BE2C (cell line): ENCODE data around the gene AKAP6.

Experiments used
- DNase-seq: peaks from one replicate; pipeline ENCODE4 v3.0.0-alpha.2; 2020
- H3K27me3 ChIP-seq: fragments of 250-450 bp; sonication (Bioruptor Pico); 2 replicates; pipeline ENCODE4 v1.5.1; 2020; ENCODE audit warnings: mild to moderate bottlenecking
- H3K36me3 ChIP-seq: fragments of 250-450 bp; sonication (Bioruptor Pico); 2 replicates; pipeline ENCODE4 v1.5.1; 2020; ENCODE audit warnings: mild to moderate bottlenecking
- H3K4me1 ChIP-seq: fragments of 250-450 bp; sonication (Bioruptor Pico); 2 replicates; pipeline ENCODE4 v1.5.1; 2020
- H3K4me3 ChIP-seq: 2 replicates; pipeline ENCODE4 v1.5.1; 2011; ENCODE audit warnings: low read depth, low read length
- H3K9me3 ChIP-seq: fragments of 250-450 bp; sonication (Bioruptor Pico); 2 replicates; pipeline ENCODE4 v1.5.1; 2020
- TF ChIP-seq, protein P1 (sequence below): IDR thresholded peaks from 2 replicates; pipeline ENCODE4 v1.5.1; 2012; ENCODE audit warnings: mild to moderate bottlenecking, low read depth, low read length

Gene AKAP6

DNA sequence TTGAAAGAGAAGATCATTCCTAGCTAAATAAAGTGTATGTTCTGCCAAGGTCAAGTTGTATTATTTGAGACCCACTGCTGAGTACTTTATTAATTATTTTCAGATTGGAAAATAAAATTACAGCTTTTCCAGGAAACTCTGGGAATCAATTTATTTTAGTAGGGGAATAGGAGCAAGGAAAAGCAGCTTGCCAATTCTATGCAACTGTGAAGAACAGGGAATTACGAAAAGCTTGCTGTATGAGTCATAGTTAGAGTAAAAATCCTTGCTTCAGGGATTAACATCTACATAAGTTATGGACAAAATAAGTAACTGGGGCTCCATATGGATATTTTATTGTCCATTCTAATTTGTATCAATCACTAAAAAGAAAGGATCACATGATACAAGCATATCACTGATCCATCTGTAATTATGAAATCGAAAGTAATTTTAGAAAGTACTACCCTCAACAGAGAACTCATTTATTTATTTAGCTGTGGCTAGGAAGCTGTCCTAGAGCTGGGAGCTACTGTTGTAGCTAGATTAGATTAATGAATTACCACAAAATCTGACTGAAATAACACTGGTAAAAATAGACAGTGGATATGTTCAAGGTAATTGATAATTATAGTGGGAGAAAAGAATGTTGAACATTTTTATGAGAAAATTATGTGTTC, 306.1 kb downstream of the AKAP6 start:
- no peaks in the 10 kb centered on the region for H3K9me3 ChIP-seq
- no peak for DNase-seq
- TF ChIP-seq, protein P1, sequence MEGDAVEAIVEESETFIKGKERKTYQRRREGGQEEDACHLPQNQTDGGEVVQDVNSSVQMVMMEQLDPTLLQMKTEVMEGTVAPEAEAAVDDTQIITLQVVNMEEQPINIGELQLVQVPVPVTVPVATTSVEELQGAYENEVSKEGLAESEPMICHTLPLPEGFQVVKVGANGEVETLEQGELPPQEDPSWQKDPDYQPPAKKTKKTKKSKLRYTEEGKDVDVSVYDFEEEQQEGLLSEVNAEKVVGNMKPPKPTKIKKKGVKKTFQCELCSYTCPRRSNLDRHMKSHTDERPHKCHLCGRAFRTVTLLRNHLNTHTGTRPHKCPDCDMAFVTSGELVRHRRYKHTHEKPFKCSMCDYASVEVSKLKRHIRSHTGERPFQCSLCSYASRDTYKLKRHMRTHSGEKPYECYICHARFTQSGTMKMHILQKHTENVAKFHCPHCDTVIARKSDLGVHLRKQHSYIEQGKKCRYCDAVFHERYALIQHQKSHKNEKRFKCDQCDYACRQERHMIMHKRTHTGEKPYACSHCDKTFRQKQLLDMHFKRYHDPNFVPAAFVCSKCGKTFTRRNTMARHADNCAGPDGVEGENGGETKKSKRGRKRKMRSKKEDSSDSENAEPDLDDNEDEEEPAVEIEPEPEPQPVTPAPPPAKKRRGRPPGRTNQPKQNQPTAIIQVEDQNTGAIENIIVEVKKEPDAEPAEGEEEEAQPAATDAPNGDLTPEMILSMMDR = no peak
- H3K36me3 ChIP-seq = no peaks in the 10 kb centered on the region
- H3K4me1 ChIP-seq = no peaks in the 10 kb centered on the region
- H3K27me3 ChIP-seq = no peaks in the 10 kb centered on the region
- H3K4me3 ChIP-seq = no peak overlapping the region

GRCh38 chr14:32637582-32637981, 308.5 kb downstream of the AKAP6 start:
- no peaks in the 10 kb centered on the region for H3K36me3 ChIP-seq
- H3K4me3 ChIP-seq = no peak overlapping the region
- no peaks in the 10 kb centered on the region; the same call in 1 of the 2 replicates for H3K4me1 ChIP-seq
- no peaks in the 10 kb centered on the region for H3K27me3 ChIP-seq
- H3K9me3 ChIP-seq = no peaks in the 10 kb centered on the region
- TF ChIP-seq, protein P1 = no peak
- no peak for DNase-seq

DNA sequence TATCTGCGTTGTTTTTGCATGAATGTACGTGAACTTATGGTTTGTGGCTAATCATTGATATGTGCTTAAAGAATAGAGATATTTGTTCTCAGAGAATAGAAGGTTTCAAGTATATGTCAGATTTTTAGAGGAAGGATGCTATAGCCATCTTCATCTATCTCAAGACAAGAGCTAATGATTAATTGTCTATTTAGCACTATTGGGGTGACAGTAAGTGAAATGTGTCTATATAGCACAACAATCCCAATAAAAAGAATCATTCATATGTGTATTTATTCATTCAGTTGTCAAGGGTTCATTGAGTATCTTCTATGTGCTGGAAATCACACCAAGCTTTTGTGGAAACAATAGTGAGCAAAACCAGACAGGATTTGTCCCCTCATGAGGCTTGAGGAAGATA, 310.1 kb downstream of the AKAP6 start:
- Histone ChIP-seq H3K4me3 (no peak overlapping the region), H3K27me3 (no peaks in the 10 kb centered on the region), H3K36me3 (no peaks in the 10 kb centered on the region), H3K9me3 (no peaks in the 10 kb centered on the region), H3K4me1 (no peaks in the 10 kb centered on the region; the same call in 1 of the 2 replicates)
- TF ChIP-seq, protein P1 = no peak
- DNase-seq = no peak

DNA sequence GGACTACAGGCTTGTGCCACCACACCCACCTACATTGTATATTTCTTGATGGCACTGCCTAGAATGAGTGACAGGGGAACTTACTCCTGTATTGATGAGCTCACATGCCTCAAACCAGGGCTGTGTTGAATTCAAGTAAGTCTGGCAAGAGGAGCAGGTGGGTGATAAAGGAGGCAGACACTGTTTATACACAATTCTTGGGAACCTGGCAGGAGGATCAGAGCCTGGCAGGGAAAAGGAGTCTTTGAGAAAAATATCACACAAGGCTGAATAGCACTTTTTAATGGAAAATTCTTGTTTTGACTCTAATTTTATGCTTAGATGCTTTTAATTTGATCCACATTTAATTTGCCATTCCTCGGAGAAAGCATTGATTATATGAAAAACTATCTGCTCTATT, 316.5 kb downstream of the AKAP6 start:
- Histone ChIP-seq H3K9me3 (no peaks in the 10 kb centered on the region), H3K4me3 (no peak overlapping the region), H3K27me3 (no peaks in the 10 kb centered on the region), H3K4me1 (no peaks in the 10 kb centered on the region; the same call in 1 of the 2 replicates), H3K36me3 (no peaks in the 10 kb centered on the region)
- DNase-seq = no peak
- TF ChIP-seq, protein P1 = no peak

GRCh38 chr14:32648434-32648833, 319.3 kb downstream of the AKAP6 start:
- Histone ChIP-seq H3K4me1 (no peaks in the 10 kb centered on the region), H3K9me3 (no peaks in the 10 kb centered on the region), H3K4me3 (no peak overlapping the region), H3K27me3 (no peaks in the 10 kb centered on the region), H3K36me3 (no peaks in the 10 kb centered on the region)
- TF ChIP-seq, protein P1 = no peak
- DNase-seq = no peak

- Histone ChIP-seq H3K36me3 (no peaks in the 10 kb centered on the region), H3K4me3 (no peak overlapping the region), H3K9me3 (no peaks in the 10 kb centered on the region), H3K4me1 (no peaks in the 10 kb centered on the region), H3K27me3 (no peaks in the 10 kb centered on the region)
- no peak for DNase-seq
- TF ChIP-seq, protein P1 = no peak
These were observed 320.9 kb downstream of the AKAP6 start for GRCh38 chr14:32650030-32650429.
